Ovary (tissue), 9 donors: ENCODE results near the gene TDRD3. TPM values are rescaled to one million over a fixed set of nuclear protein-coding genes. Genes with fewer than 3 reads are reported as not detected.

ENCODE experiments used
- DNase-seq, 5 donors: peaks; one replicate each; pipeline ENCODE4 v3.0.0-alpha.2; 2019 to 2020
- H3K27ac ChIP-seq, 2 donors: fragments of 200-600 bp; one replicate each; pipeline versions ENCODE4 v1.5.1 to v1.8.0; 2019 to 2022
- H3K27me3 ChIP-seq: fragments of 200-600 bp; one replicate; pipeline ENCODE4 v1.8.0; 2022
- H3K36me3 ChIP-seq: fragments of 200-600 bp; sonication (generic); one replicate; pipeline ENCODE4 v1.5.1; 2019
- H3K4me1 ChIP-seq: one replicate; pipeline ENCODE4 v1.8.1; 2013; ENCODE audit warnings: mild to moderate bottlenecking, moderate library complexity; ENCODE audit not compliant: insufficient read depth
- H3K4me3 ChIP-seq: fragments of 200-600 bp; sonication (generic); one replicate; pipeline ENCODE4 v1.5.1; 2017
- H3K9me3 ChIP-seq, 2 donors: fragments of 200-600 bp in 1 of 2; sonication (generic) in 1 of 2; one replicate each; pipeline versions ENCODE4 v1.5.1 to v1.8.1; 2013 to 2019; ENCODE audit warnings: mild to moderate bottlenecking in 1 of 2, moderate library complexity in 1 of 2
- CTCF ChIP-seq, 3 donors: fragments of 450-650 bp in 2 of 3; fragments of 200-600 bp in 1 of 3; IDR thresholded peaks; one replicate each; pipeline versions ENCODE4 v1.5.1 to v1.8.0; 2016 to 2022; ENCODE audit warnings: antibody characterized with exemption in 3 of 3, mild to moderate bottlenecking in 1 of 3
- EP300 ChIP-seq: sonication (generic); formaldehyde crosslinking; IDR thresholded peaks from one replicate; pipeline ENCODE4 v1.6.1; 2017; ENCODE audit warnings: antibody characterized with exemption
- POLR2A ChIP-seq: fragments of 450-650 bp; IDR thresholded peaks from one replicate; pipeline ENCODE4 v1.6.1; 2017; ENCODE audit warnings: antibody characterized with exemption, mild to moderate bottlenecking, moderate library complexity
- WGBS, 3 donors: extraction: QIAGEN DNeasy Blood & Tissue Kit in 1 of 3; methylation state at CpG; one replicate each; pipeline versions ENCODE4 v1.1.5 to v1.1.7; 2013 to 2017; 5-methylcytosine and 5-hydroxymethylcytosine counted together
- intact Hi-C, 4 donors: fragments of 100-400 bp; cut with DNase I; formaldehyde crosslinking; loops; one replicate each; pipeline versions ENCODE4 v1.11.0 to v1.15.1; 2022 to 2023
- polyA plus RNA-seq, 2 donors: library from polyadenylated mRNA; stranded (reverse); fragments of 200-250 nt in 1 of 2; fragments of 350-450 nt in 1 of 2; fragmentation: Illumina TruSeq in 1 of 2; extraction: RNeasy Lipid Tissue Mini Kit (QIAGEN cat#74804) in 1 of 2; gene quantifications; one replicate each; pipeline ENCODE4 v1.2.3, GENCODE V29; 2013 to 2014
- total RNA-seq, 7 donors: library from RNA; depleted of rRNA in 2 of 7; stranded (reverse); fragments of >200 nt in 2 of 7; fragmentation: NEBNext Ultra II Directional in 3 of 7; extraction: Animal tissue kit (Norgen Biotek cat#: 25700) in 3 of 7; gene quantifications; one replicate each; pipeline versions ENCODE4 v1.1.0 to v1.2.4, GENCODE V29; 2016 to 2023
- donor health status: DM: no; HTN: no; CAD: no; lungs with moderate emphysema.
- donor health status: DM: no; HTN: no; CAD: no.
- donor health status: Bipolar disorder and iron deficiency.
- donor health status: DM: yes; HTN: yes; CAD: no.
- donor health status: DM: no; HTN: no; CAD: no.
- donor health status: DM: yes; HTN: yes; CAD: no.

The TDRD3 gene
- total and polyA plus RNA-seq, 9 donors, result 15.8 to 63.0 (median 40.8) TPM

GRCh38 chr13:60351855-60352615 lies 45.0 kb upstream of the TDRD3 start:
- H3K9me3 ChIP-seq, result no peaks in the 10 kb centered on the region
- intact Hi-C loops, result no loop called here
- 70 to 75% (median 74%) methylated on average over 4 of the region's 4 CpGs for WGBS, 3 donors
- no peaks in the 10 kb centered on the region for H3K36me3 ChIP-seq
- H3K27ac ChIP-seq, result no peak overlapping the region
- no peak for DNase-seq
- TF ChIP-seq EP300, result no peak
- no peak for TF ChIP-seq CTCF (IDR thresholded peaks at IDR 0.05)
- TF ChIP-seq POLR2A, result no peak
- H3K27me3 ChIP-seq, result no peaks in the 10 kb centered on the region
- no peak overlapping the region for H3K4me3 ChIP-seq
- H3K4me1 ChIP-seq, result no peaks in the 10 kb centered on the region

DNA sequence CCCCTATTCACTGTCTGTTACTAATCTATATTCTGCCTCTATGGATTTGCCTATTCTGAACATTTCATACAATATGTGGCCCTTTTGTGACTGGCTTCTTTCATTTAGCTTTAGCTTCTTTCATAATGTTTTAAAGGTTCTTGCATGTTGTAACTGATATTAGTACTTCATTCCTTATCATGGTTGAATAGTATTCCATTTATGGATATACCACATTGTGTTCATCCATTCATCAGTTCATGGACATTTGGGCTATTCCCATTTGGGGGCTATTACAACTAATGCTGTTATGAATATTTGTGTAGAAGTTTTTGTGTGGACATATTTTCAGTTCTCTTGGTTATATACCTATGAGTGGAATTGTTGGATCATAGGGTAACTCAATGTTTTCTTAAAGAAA lies 44.4 kb upstream of the TDRD3 start:
- TF ChIP-seq POLR2A (no peak), CTCF (IDR thresholded peaks at IDR 0.05) (no peak), EP300 (no peak)
- H3K36me3 ChIP-seq, result no peaks in the 10 kb centered on the region
- H3K4me1 ChIP-seq, result no peaks in the 10 kb centered on the region
- intact Hi-C loops, result no loop called here
- no peak overlapping the region for H3K27ac ChIP-seq
- no peak overlapping the region for H3K4me3 ChIP-seq
- no peak for DNase-seq
- H3K27me3 ChIP-seq, result no peaks in the 10 kb centered on the region
- H3K9me3 ChIP-seq, result no peaks in the 10 kb centered on the region

GRCh38 chr13:60355056-60355455 lies 42.0 kb upstream of the TDRD3 start:
- TF ChIP-seq EP300 (no peak), POLR2A (no peak), CTCF (IDR thresholded peaks at IDR 0.05) (no peak)
- intact Hi-C loops, result loop anchor here in 1 of 4 donors (5.0 kb wide), 1 partner anchor 52 kb away; no protein-coding TSS in a partner anchor
- no peak for DNase-seq
- no peak overlapping the region for H3K4me3 ChIP-seq
- H3K27ac ChIP-seq, result no peak overlapping the region
- no peaks in the 10 kb centered on the region for H3K4me1 ChIP-seq
- H3K9me3 ChIP-seq, result no peaks in the 10 kb centered on the region
- H3K36me3 ChIP-seq, result no peaks in the 10 kb centered on the region
- H3K27me3 ChIP-seq, result no peaks in the 10 kb centered on the region

GRCh38 chr13:60356970-60357369 lies 40.0 kb upstream of the TDRD3 start:
- Histone ChIP-seq H3K36me3 (no peaks in the 10 kb centered on the region), H3K9me3 (no peaks in the 10 kb centered on the region), H3K27ac (no peak overlapping the region), H3K27me3 (no peaks in the 10 kb centered on the region), H3K4me1 (no peaks in the 10 kb centered on the region), H3K4me3 (no peak overlapping the region)
- DNase-seq, result no peak
- intact Hi-C loops, result loop anchor here in 1 of 4 donors (5.0 kb wide), 1 partner anchor 50 kb away; no protein-coding TSS in a partner anchor
- TF ChIP-seq CTCF (IDR thresholded peaks at IDR 0.05) (no peak), POLR2A (no peak), EP300 (no peak)
